NB4 (cell line): Measurements from ENCODE around the gene MACROD2.

Experiments
- DNase-seq: peaks from one replicate; pipeline ENCODE4 v3.0.0; 2010; ENCODE audit warnings: low read depth
- H3K4me3 ChIP-seq: one replicate; pipeline ENCODE4 v1.5.1; 2011; ENCODE audit warnings: mild to moderate bottlenecking, low read depth, low read length, moderate library complexity
- MAX ChIP-seq: IDR thresholded peaks from 2 replicates; pipeline ENCODE4 v1.6.1; 2011; ENCODE audit warnings: low read depth, low read length
- MYC ChIP-seq: IDR thresholded peaks from 2 replicates; pipeline ENCODE4 v1.6.1; 2011; ENCODE audit warnings: low read depth, low read length
- POLR2A ChIP-seq: IDR thresholded peaks from 2 replicates; pipeline ENCODE4 v1.6.1; 2011; ENCODE audit warnings: mild to moderate bottlenecking; ENCODE audit not compliant: insufficient read length; ENCODE audit errors: extremely low read depth
- TF ChIP-seq, protein P1 (sequence below): IDR thresholded peaks from one replicate; pipeline ENCODE4 v1.5.1; 2012; ENCODE audit warnings: low read depth, low read length

Gene MACROD2

DNA sequence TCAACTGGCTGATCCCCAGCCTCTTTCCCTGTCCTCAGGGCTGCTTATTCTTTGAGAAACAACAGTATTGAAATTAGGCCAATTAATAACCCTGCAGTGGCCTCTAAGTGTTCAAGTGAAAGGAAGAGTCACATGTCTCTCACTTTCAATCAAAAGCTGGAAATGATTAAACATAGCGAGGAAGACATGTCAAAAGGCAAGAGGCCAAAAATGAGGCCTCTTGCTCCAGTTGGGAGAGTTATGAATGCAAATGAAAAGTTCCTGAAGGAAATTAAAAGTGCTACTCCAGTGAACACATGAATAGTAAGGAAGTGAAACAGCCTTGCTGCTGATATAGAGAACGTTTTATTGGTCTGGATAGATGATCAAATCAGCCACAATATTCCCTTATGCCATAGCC is 131.5 kb downstream of the MACROD2 start:
- TF ChIP-seq POLR2A (no peak), MAX (no peak), MYC (no peak)
- TF ChIP-seq, protein P1, sequence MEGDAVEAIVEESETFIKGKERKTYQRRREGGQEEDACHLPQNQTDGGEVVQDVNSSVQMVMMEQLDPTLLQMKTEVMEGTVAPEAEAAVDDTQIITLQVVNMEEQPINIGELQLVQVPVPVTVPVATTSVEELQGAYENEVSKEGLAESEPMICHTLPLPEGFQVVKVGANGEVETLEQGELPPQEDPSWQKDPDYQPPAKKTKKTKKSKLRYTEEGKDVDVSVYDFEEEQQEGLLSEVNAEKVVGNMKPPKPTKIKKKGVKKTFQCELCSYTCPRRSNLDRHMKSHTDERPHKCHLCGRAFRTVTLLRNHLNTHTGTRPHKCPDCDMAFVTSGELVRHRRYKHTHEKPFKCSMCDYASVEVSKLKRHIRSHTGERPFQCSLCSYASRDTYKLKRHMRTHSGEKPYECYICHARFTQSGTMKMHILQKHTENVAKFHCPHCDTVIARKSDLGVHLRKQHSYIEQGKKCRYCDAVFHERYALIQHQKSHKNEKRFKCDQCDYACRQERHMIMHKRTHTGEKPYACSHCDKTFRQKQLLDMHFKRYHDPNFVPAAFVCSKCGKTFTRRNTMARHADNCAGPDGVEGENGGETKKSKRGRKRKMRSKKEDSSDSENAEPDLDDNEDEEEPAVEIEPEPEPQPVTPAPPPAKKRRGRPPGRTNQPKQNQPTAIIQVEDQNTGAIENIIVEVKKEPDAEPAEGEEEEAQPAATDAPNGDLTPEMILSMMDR, result no peak
- no peak overlapping the region for H3K4me3 ChIP-seq
- no peak for DNase-seq

- H3K4me3 ChIP-seq, result no peak overlapping the region
- TF ChIP-seq POLR2A, result no peak
- TF ChIP-seq MAX, result no peak
- TF ChIP-seq, protein P1, result no peak
- no peak for TF ChIP-seq MYC
- no peak for DNase-seq
These were observed 132.4 kb downstream of the MACROD2 start for GRCh38 chr20:14127514-14128223.

- DNase-seq, result no peak
- H3K4me3 ChIP-seq, result no peak overlapping the region
- TF ChIP-seq MYC, result no peak
- TF ChIP-seq MAX, result no peak
- TF ChIP-seq, protein P1, result no peak
- TF ChIP-seq POLR2A, result no peak
These were observed 138.7 kb downstream of the MACROD2 start for GRCh38 chr20:14134004-14134403.

DNA sequence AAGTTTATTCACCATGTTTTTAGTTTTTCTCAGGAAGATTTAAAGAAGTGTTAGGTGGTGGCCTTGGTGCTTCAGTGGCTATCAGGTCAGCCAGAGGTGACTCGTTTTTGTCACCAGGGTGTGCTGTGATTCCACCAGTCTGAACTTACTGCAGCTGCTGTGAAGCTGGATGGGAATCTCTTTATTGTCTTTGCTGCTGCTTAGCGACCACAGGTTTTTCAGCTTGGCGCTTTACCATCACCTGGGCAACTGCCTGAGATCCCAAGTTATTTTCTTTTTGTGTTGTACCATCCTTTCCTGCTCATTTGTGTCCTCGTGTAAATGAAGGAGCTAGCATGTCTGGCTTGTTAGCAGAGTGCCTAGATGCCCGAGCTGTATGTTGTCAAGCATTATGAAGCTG is 146.9 kb downstream of the MACROD2 start:
- DNase-seq, result peak; percentile 37
- no peak overlapping the region for H3K4me3 ChIP-seq
- TF ChIP-seq MAX (no peak), POLR2A (no peak), MYC (no peak)
- TF ChIP-seq, protein P1, result peak; percentile 20

DNA sequence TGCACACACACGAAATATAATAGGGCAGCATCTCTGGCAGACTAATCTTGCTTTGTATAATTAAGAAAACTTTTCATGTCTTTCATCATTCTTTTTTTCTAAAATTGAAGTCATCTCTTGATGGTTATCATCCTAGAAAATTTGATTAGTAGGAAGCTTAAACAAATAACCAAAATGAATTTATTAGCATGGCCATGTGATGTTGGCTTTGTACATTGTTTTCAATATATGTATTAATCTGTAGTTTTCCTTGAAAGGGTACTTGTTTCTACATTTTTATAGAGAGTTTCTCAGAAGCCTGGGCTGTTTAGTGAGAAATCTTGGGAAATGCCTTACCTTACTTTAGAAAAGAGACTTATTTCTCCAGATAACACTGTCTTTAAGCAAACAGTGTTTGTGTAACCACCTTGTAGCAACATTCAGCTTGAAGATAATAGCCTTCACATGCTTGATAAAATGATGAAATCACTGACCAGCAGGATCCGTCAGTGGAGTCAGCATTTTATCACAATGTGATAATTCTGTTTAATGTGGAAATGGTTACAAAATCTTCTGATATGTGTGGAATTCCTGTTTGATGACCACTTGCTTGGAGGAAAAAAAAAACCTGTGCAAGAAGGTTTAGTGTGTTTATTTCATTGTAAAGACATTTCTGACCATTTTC is 147.8 kb downstream of the MACROD2 start:
- TF ChIP-seq MYC (no peak), POLR2A (no peak), MAX (no peak)
- TF ChIP-seq, protein P1, result no peak
- no peak overlapping the region for H3K4me3 ChIP-seq
- no peak for DNase-seq
